Panc1 (cell line): ENCODE measurements around the gene SLC38A10. TPM values are rescaled to one million over a fixed set of nuclear protein-coding genes. Genes with fewer than 3 reads are reported as not detected.

Experiments
- ATAC-seq: fragments of 200-7000 bp; cut with Tn5 transposase; 2 replicates; pipeline ENCODE4 v1.9.1; 2020; ENCODE audit warnings: mild to moderate bottlenecking, moderate library complexity
- BruUV-seq: library from RNA; stranded (reverse); fragments of 400-500 nt; replicated peaks from 2 replicates; lab custom pipeline; 2021; lab: Mats Ljungman, UMichigan
- CTCF ChIA-PET: fragments of 300-600 bp; sonication (Branson Sonifier 250); formaldehyde crosslinking; loops from one replicate; lab custom pipeline; 2022; ENCODE audit warnings: antibody characterized with exemption; lab: Charles Lee
- POLR2A ChIA-PET: fragments of 300-600 bp; sonication (Branson Sonifier 250); formaldehyde crosslinking; loops from one replicate; lab custom pipeline; 2022; ENCODE audit warnings: antibody characterized with exemption; lab: Charles Lee
- DNase-seq: peaks from one replicate; pipeline ENCODE4 v3.0.0-alpha.2; 2010; ENCODE audit warnings: low read depth, low spot score
- H3K27ac ChIP-seq: 2 replicates; pipeline ENCODE4 v1.5.1; 2011; ENCODE audit warnings: mild to moderate bottlenecking, low read length, inconsistent platforms
- H3K27me3 ChIP-seq: fragments of 200-500 bp; sonication (Bioruptor generic); 2 replicates; pipeline ENCODE4 v1.6.0; 2014; ENCODE audit warnings: low read length, inconsistent platforms; ENCODE audit not compliant: control insufficient read depth, insufficient read depth
- H3K36me3 ChIP-seq: fragments of 200-500 bp; sonication (Bioruptor generic); 2 replicates; pipeline ENCODE4 v1.5.1; 2014; ENCODE audit warnings: inconsistent platforms, mild to moderate bottlenecking, low read length, moderate library complexity; ENCODE audit not compliant: control insufficient read depth, insufficient read depth
- H3K4me1 ChIP-seq: 2 replicates; pipeline ENCODE4 v1.5.1; 2011; ENCODE audit warnings: inconsistent platforms, mild to moderate bottlenecking, low read length, moderate library complexity; ENCODE audit not compliant: control insufficient read depth, insufficient read depth
- H3K4me3 ChIP-seq, 2 experiments: 2 replicates each; pipeline ENCODE4 v1.5.1; 2011 to 2012; ENCODE audit warnings: low read depth in 2 of 2, low read length in 2 of 2, mild to moderate bottlenecking in 2 of 2, inconsistent platforms in 1 of 2, moderate library complexity in 1 of 2
- H3K9me3 ChIP-seq: fragments of 200-500 bp; sonication (Bioruptor generic); 2 replicates; pipeline ENCODE4 v1.5.1; 2014; ENCODE audit warnings: low read depth, mild to moderate bottlenecking, inconsistent platforms, low read length, moderate library complexity; ENCODE audit not compliant: control insufficient read depth, insufficient read depth
- CTCF ChIP-seq: fragments of 450-650 bp; IDR thresholded peaks from 2 replicates; pipeline ENCODE4 v1.5.1; 2017; ENCODE audit warnings: mild to moderate bottlenecking
- POLR2AphosphoS5 ChIP-seq: IDR thresholded peaks from 2 replicates; pipeline ENCODE4 v1.6.1; 2012; ENCODE audit warnings: mild to moderate bottlenecking, low read depth, low read length, moderate library complexity
- REST ChIP-seq, 2 experiments: IDR thresholded peaks; 2 replicates each; pipeline ENCODE4 v1.6.1; 2011 to 2012; ENCODE audit warnings: low read depth in 2 of 2, control low read depth in 1 of 2, low read length in 1 of 2, mild to moderate bottlenecking in 1 of 2, moderate library complexity in 1 of 2; ENCODE audit not compliant: insufficient read depth in 1 of 2
- SIN3A ChIP-seq: IDR thresholded peaks from 2 replicates; pipeline ENCODE4 v1.6.1; 2012; ENCODE audit warnings: low read depth, mild to moderate bottlenecking, low read length, moderate library complexity, borderline replicate concordance; ENCODE audit not compliant: insufficient read depth
- TCF7L2 ChIP-seq: IDR thresholded peaks from 2 replicates; pipeline ENCODE4 v1.6.1; 2011; ENCODE audit warnings: mild to moderate bottlenecking, low read depth, low read length, inconsistent platforms
- in situ Hi-C: cut with HindIII; loops from 2 replicates; pipeline ENCODE4 v1.10.0; 2016; ENCODE audit warnings: low sequenced_read_pairs, low pct_unique_long_range_greater_than_20kb
- intact Hi-C: fragments of 100-400 bp; cut with micrococcal nuclease; formaldehyde crosslinking; loops from one replicate; pipeline ENCODE4 v1.10.0; 2022; ENCODE audit not compliant: unreplicated experiment
- total RNA-seq: library from RNA; stranded (reverse); gene quantifications from one replicate; pipeline ENCODE4 v1.2.1, GENCODE V29; 2021; ENCODE audit not compliant: unreplicated experiment

SLC38A10 gene
- total RNA-seq, 1 experiment from 2014 or later, result 188 TPM

GRCh38 chr17:81324851-81325713 lies 30.0 kb upstream of the SLC38A10 start:
- DNase-seq, result no peak
- H3K27me3 ChIP-seq, result no peaks in the 10 kb centered on the region
- TF ChIP-seq REST (IDR thresholded peaks at IDR 0.05; ENCODE audit: insufficient read depth in 1 of 2, low read depth in 2 of 2, low read length in 1 of 2), result no peak
- TF ChIP-seq CTCF, result no peak
- TF ChIP-seq SIN3A, result no peak
- TF ChIP-seq POLR2AphosphoS5, result no peak
- no peak for TF ChIP-seq TCF7L2
- H3K4me1 ChIP-seq, result peaks cover 23% of the 10 kb centered on the region
- in situ Hi-C loops (no loop called here), intact Hi-C loops (no loop called here)
- no peaks in the 10 kb centered on the region for H3K36me3 ChIP-seq
- no peak overlapping the region for H3K4me3 ChIP-seq
- POLR2A ChIA-PET, result interaction anchor here (0.6 kb wide), 1 partner anchor 70 kb away, joined by 3 read pairs; no protein-coding TSS in a partner anchor
- H3K9me3 ChIP-seq, result no peaks in the 10 kb centered on the region
- H3K27ac ChIP-seq, result no peak overlapping the region
- CTCF ChIA-PET, result interaction anchor here (0.6 kb wide), 1 partner anchor 14 kb away, joined by 4 read pairs; no protein-coding TSS in a partner anchor
- ATAC-seq, result no peak
- BruUV-seq, result no TSS peak

GRCh38 chr17:81324177-81324850 lies 29.2 kb upstream of the SLC38A10 start:
- POLR2A ChIA-PET, result no interaction called here
- no TSS peak for BruUV-seq
- CTCF ChIA-PET, result interaction anchor here (1.1 kb wide), 1 partner anchor 10 kb away, joined by 3 read pairs; no protein-coding TSS in a partner anchor
- DNase-seq (no peak), ATAC-seq (no peak)
- no peaks in the 10 kb centered on the region for H3K36me3 ChIP-seq
- H3K4me3 ChIP-seq, result no peak overlapping the region
- in situ Hi-C loops, result no loop called here
- H3K4me1 ChIP-seq, result peaks cover 16% of the 10 kb centered on the region
- no peaks in the 10 kb centered on the region for H3K9me3 ChIP-seq
- intact Hi-C loops, result no loop called here
- H3K27ac ChIP-seq, result no peak overlapping the region; the same call in 1 of the 2 replicates
- TF ChIP-seq TCF7L2 (no peak), REST (IDR thresholded peaks at IDR 0.05; ENCODE audit: insufficient read depth in 1 of 2, low read depth in 2 of 2, low read length in 1 of 2) (no peak), POLR2AphosphoS5 (no peak), SIN3A (no peak), CTCF (no peak)
- no peaks in the 10 kb centered on the region for H3K27me3 ChIP-seq
